Type B pancreatic cell (in vitro differentiated cells): ENCODE data around the gene CYP27B1. TPM values are rescaled to one million over a fixed set of nuclear protein-coding genes. Genes with fewer than 3 reads are reported as not detected.

Source experiments
- DNase-seq: peaks from one replicate; pipeline ENCODE4 v3.0.0; 2021; ENCODE audit warnings: mixed read lengths; ENCODE audit not compliant: unreplicated experiment; ENCODE audit errors: extremely low spot score
- H3K27ac Mint-ChIP-seq: 2 replicates; pipeline ENCODE4 v1.8.0; 2021; ENCODE audit warnings: mild to moderate bottlenecking, mixed read lengths
- H3K27me3 Mint-ChIP-seq: 2 replicates; pipeline ENCODE4 v1.8.0; 2021; ENCODE audit warnings: mixed read lengths
- H3K36me3 Mint-ChIP-seq: 2 replicates; pipeline ENCODE4 v1.8.0; 2021; ENCODE audit warnings: mixed read lengths
- H3K4me1 Mint-ChIP-seq: one replicate; pipeline ENCODE4 v1.8.0; 2021; ENCODE audit warnings: mixed read lengths; ENCODE audit not compliant: unreplicated experiment
- H3K4me3 Mint-ChIP-seq: 2 replicates; pipeline ENCODE4 v1.8.0; 2021; ENCODE audit warnings: mild to moderate bottlenecking, mixed read lengths
- H3K9me3 Mint-ChIP-seq: 2 replicates; pipeline ENCODE4 v1.8.0; 2021; ENCODE audit warnings: mixed read lengths
- total RNA-seq: library from RNA; stranded (reverse); gene quantifications from 2 replicates; pipeline ENCODE4 v1.2.1, GENCODE V29; 2021; ENCODE audit warnings: low replicate concordance
- TF ChIP-seq, protein P1 (sequence below): fragments of 200-600 bp; sonication (generic); conservative IDR thresholded peaks from 2 replicates; pipeline ENCODE4 v1.5.0; 2021; ENCODE audit warnings: antibody characterized with exemption, mild to moderate bottlenecking

The CYP27B1 gene
- total RNA-seq, 1 donor from 2014 or later: 2.2 TPM

DNA sequence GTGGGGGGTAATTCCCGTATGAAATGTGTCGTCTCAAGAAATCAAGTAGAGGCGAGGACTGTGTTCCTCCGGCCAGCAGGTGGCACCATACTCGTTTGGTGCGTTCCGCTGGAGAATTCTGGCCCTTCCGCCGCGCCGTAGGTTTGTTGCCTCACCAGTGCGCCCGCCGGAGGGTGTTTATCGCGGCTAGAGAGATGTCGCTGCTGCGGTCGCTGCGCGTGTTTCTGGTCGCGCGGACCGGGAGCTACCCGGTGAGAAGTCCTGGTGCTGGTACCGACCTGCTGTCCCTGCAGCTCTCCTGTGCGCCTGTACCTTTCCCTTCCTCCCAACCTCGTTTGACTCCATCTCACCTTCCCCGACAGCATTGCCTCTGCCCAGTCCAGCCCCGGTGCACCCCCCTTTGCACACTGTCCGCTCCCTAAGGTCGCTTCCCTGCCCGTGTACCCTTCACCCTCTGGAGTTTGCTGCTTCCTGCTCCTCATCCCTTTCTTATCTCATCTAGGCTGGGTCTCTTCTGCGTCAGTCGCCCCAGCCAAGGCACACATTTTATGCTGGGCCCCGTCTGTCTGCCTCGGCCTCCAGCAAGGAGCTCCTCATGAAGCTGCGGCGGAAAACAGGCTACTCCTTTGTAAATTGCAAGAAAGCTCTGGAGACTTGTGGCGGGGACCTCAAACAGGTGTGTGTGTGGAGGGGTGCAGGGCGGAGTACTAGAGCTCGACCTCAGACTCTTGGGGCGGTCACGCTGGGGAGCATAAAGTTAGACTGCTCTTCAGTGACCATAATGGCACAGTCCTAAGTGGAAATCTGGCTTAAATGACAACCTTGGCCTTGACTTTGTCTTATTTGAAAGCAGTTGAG, 16.0 kb upstream of the CYP27B1 start, which contains the start of gene TSFM:
Gene TSFM (plus strand): TSS at position 180 of the 858 bp plus-strand sequence. CDS start 15 bp downstream, at position 195.
- no peaks in the 10 kb centered on the region for H3K27me3 Mint-ChIP-seq
- TF ChIP-seq, protein P1, sequence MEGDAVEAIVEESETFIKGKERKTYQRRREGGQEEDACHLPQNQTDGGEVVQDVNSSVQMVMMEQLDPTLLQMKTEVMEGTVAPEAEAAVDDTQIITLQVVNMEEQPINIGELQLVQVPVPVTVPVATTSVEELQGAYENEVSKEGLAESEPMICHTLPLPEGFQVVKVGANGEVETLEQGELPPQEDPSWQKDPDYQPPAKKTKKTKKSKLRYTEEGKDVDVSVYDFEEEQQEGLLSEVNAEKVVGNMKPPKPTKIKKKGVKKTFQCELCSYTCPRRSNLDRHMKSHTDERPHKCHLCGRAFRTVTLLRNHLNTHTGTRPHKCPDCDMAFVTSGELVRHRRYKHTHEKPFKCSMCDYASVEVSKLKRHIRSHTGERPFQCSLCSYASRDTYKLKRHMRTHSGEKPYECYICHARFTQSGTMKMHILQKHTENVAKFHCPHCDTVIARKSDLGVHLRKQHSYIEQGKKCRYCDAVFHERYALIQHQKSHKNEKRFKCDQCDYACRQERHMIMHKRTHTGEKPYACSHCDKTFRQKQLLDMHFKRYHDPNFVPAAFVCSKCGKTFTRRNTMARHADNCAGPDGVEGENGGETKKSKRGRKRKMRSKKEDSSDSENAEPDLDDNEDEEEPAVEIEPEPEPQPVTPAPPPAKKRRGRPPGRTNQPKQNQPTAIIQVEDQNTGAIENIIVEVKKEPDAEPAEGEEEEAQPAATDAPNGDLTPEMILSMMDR: peak; percentile 98
- peak; percentile 96 for DNase-seq
- H3K4me1 Mint-ChIP-seq: peaks cover 7% of the 10 kb centered on the region
- peaks cover 20% of the 10 kb centered on the region for H3K36me3 Mint-ChIP-seq
- no peaks in the 10 kb centered on the region for H3K9me3 Mint-ChIP-seq
- H3K27ac Mint-ChIP-seq: peak within 1 kb of the TSS; percentile 97
- peak within 1 kb of the TSS; percentile 100 for H3K4me3 Mint-ChIP-seq

DNA sequence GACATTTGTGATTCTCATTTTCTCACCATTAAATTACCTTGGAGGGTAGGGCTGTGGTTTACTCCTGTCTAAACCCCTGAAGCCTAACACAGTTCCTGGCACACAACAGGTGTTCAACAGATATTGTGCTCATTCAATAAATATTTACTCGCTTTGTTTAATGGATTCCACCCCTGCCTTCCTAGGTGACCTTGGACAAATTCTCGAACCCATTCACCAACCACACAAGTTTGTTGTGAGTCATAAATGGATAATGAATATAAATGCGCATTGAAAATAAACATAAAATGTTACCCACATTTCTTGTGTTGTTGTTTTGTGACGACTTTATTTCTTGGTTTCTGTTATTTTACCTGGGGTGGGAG, 15.3 kb upstream of the CYP27B1 start:
- peak overlapping the region; percentile 97 for H3K27ac Mint-ChIP-seq
- no peaks in the 10 kb centered on the region for H3K27me3 Mint-ChIP-seq
- DNase-seq: no peak
- H3K4me1 Mint-ChIP-seq: peaks cover 7% of the 10 kb centered on the region
- H3K4me3 Mint-ChIP-seq: peak overlapping the region; percentile 100
- TF ChIP-seq, protein P1: no peak
- peaks cover 17% of the 10 kb centered on the region for H3K36me3 Mint-ChIP-seq
- H3K9me3 Mint-ChIP-seq: no peaks in the 10 kb centered on the region

DNA sequence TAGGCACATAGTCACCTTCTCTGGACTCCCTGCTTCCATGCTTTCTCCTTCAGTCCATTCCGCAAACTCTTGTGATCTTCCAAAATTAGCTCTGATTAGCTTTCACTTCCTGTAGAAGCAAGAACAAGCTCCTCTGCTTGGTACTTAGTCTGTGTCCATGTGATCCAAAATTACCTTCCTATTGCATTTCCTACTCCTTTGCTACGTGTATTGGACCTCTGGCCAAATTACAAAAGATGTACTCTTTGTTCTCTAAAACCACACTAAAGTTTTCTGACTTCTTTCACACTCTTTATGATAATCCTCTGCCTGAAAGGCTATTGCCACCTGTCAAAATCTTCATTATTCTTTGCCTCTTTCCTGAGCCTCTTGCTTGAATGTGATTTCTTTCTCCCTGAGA, 14.9 kb upstream of the CYP27B1 start:
- H3K36me3 Mint-ChIP-seq: peaks cover 16% of the 10 kb centered on the region
- TF ChIP-seq, protein P1: no peak
- no peaks in the 10 kb centered on the region for H3K9me3 Mint-ChIP-seq
- DNase-seq: no peak
- H3K4me1 Mint-ChIP-seq: peaks cover 7% of the 10 kb centered on the region
- H3K4me3 Mint-ChIP-seq: no peak overlapping the region
- no peak overlapping the region for H3K27ac Mint-ChIP-seq
- no peaks in the 10 kb centered on the region for H3K27me3 Mint-ChIP-seq

DNA sequence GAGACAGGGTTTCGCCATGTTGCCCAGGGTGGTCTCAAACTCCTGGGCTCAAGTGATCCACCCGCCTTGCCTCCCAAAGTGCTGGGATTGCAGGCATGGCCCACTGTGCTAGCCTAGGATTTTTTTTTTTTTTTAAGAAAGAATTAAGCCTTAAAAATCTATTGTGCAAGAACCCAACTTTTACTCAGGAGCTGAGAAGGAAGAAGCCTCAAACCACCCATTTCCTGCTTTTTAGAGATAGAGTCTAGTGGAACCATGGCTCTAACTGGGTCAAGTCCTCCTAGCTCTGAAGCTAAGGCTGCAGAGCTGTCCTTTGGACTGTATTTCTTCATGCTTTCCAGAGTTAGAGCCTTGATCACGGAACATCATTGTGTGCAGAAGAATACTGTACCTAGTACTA, 14.4 kb upstream of the CYP27B1 start:
- TF ChIP-seq, protein P1: no peak
- H3K27me3 Mint-ChIP-seq: no peaks in the 10 kb centered on the region
- peaks cover 11% of the 10 kb centered on the region for H3K36me3 Mint-ChIP-seq
- no peak overlapping the region for H3K4me3 Mint-ChIP-seq
- no peaks in the 10 kb centered on the region for H3K9me3 Mint-ChIP-seq
- no peak overlapping the region for H3K27ac Mint-ChIP-seq
- DNase-seq: no peak
- H3K4me1 Mint-ChIP-seq: peaks cover 7% of the 10 kb centered on the region

DNA sequence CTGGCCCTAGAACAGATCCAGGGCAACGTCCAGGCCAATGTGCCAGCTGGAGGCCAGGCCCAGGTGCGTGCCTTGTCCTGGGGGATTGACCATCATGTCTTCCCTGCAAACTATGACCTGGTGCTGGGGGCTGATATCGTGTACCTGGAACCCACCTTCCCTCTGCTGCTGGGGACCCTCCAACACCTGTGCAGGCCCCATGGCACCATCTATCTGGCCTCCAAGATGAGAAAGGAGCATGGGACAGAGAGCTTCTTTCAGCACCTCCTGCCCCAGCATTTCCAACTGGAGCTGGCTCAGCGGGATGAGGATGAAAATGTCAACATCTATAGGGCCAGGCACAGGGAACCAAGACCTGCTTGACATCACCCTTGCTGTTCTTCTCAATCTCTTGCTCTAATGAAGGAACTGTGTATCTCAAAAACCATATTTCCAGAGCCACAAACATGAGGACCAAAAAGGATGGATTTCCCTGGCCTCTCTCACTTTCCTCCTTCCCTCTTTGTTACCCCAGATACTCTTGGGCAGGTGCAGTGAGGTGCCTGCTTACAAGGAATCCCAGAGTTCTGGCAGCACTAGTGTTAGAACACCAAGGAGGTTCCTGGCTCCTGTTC, 13.5 kb upstream of the CYP27B1 start:
- H3K4me3 Mint-ChIP-seq: no peak overlapping the region
- no peak for DNase-seq
- H3K27ac Mint-ChIP-seq: no peak overlapping the region
- TF ChIP-seq, protein P1: no peak
- peaks cover 9% of the 10 kb centered on the region for H3K36me3 Mint-ChIP-seq
- no peaks in the 10 kb centered on the region for H3K9me3 Mint-ChIP-seq
- H3K27me3 Mint-ChIP-seq: no peaks in the 10 kb centered on the region
- H3K4me1 Mint-ChIP-seq: peaks cover 7% of the 10 kb centered on the region
